Suprapubic skin (tissue), 3 donors: Measurements from ENCODE around the gene DNAH5.

Experiments used
- CTCF ChIP-seq, 2 donors: fragments of 200-600 bp in 1 of 2; fragments of 450-650 bp in 1 of 2; sonication (generic) in 1 of 2; IDR thresholded peaks; one replicate each; pipeline ENCODE4 v1.5.1; 2016 to 2019; ENCODE audit warnings: antibody characterized with exemption in 2 of 2, mild to moderate bottlenecking in 1 of 2, moderate library complexity in 1 of 2
- EP300 ChIP-seq: sonication (generic); formaldehyde crosslinking; IDR thresholded peaks from one replicate; pipeline ENCODE4 v1.6.1; 2017; ENCODE audit warnings: antibody characterized with exemption
- POLR2A ChIP-seq, 2 donors: fragments of 450-650 bp; IDR thresholded peaks; one replicate each; pipeline ENCODE4 v1.6.1; 2017; ENCODE audit warnings: antibody characterized with exemption in 2 of 2, mild to moderate bottlenecking in 2 of 2, moderate library complexity in 2 of 2

GRCh38 chr5:13913962-13914361, 30.5 kb downstream of the DNAH5 start:
- no peak for TF ChIP-seq CTCF (IDR thresholded peaks at IDR 0.05)
- no peak for TF ChIP-seq POLR2A (IDR thresholded peaks at IDR 0.05)
- TF ChIP-seq EP300 = no peak
